IPS-15b (cell line): ENCODE results near the gene NHLRC2.

Source experiments
- H3K27me3 ChIP-seq: one replicate; pipeline ENCODE4 v1.6.1; 2013; ENCODE audit warnings: low read length; ENCODE audit not compliant: control insufficient read depth, insufficient read depth
- H3K36me3 ChIP-seq: one replicate; pipeline ENCODE4 v1.6.1; 2013; ENCODE audit warnings: low read length; ENCODE audit not compliant: control insufficient read depth, insufficient read depth
- H3K4me1 ChIP-seq: one replicate; pipeline ENCODE4 v1.6.1; 2013; ENCODE audit warnings: mild to moderate bottlenecking, low read length; ENCODE audit not compliant: control insufficient read depth, insufficient read depth
- H3K4me3 ChIP-seq: one replicate; pipeline ENCODE4 v1.5.1; 2013; ENCODE audit warnings: low read depth, low read length
- H3K9ac ChIP-seq: one replicate; pipeline ENCODE4 v1.6.1; 2013; ENCODE audit warnings: low read depth, mild to moderate bottlenecking, low read length
- H3K9me3 ChIP-seq: one replicate; pipeline ENCODE4 v1.6.1; 2013; ENCODE audit warnings: mild to moderate bottlenecking, low read length; ENCODE audit not compliant: control insufficient read depth, insufficient read depth

NHLRC2 gene

DNA sequence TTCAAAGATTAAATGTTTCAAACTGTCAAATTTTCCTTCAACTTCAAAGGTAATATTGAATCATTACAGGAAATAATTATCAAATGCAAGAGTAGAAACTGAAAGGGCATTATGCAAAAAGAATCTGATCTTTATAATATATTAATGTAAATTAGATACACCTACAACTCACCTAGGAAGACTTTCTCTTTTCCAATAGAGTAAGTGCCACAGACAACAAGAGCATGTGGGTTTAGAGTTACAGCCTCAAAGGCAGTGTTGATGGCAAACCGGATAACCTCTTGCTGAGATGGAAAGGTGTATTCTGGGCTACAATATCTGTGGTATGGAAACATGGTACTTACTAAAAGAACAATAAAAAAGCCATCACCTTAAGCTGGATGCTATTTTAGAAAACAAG lies 12.3 kb upstream of the NHLRC2 start:
- H3K9me3 ChIP-seq: no peaks in the 10 kb centered on the region
- H3K9ac ChIP-seq: no peak overlapping the region
- H3K27me3 ChIP-seq: no peaks in the 10 kb centered on the region
- H3K4me3 ChIP-seq: no peak overlapping the region
- no peaks in the 10 kb centered on the region for H3K36me3 ChIP-seq
- no peaks in the 10 kb centered on the region for H3K4me1 ChIP-seq

DNA sequence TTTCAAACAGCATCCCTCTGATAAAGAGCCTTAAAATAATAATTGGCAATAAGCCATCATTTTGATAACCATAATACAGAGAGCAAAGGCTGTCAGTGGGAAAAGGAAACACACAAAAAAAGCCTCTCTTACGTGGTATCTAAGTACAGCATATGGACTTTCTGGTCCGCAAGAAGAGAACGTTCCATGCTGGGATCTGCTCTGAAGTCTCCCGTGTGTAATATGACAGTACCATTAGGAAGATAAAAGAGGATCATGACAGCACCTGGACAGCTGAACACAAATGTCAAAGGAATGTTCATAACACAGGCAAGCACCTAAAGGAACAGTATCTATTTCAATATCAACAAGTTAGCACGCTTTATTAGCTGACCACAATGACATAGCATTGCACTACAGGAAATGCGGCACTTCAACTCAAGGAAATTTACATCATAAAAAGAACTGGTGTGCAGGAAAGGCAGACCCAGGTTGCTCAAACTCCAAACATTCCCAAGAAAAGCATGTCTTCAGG lies 10.4 kb upstream of the NHLRC2 start:
- Histone ChIP-seq H3K9ac (no peak overlapping the region), H3K4me1 (no peaks in the 10 kb centered on the region), H3K36me3 (no peaks in the 10 kb centered on the region), H3K27me3 (no peaks in the 10 kb centered on the region), H3K9me3 (no peaks in the 10 kb centered on the region), H3K4me3 (no peak overlapping the region)

DNA sequence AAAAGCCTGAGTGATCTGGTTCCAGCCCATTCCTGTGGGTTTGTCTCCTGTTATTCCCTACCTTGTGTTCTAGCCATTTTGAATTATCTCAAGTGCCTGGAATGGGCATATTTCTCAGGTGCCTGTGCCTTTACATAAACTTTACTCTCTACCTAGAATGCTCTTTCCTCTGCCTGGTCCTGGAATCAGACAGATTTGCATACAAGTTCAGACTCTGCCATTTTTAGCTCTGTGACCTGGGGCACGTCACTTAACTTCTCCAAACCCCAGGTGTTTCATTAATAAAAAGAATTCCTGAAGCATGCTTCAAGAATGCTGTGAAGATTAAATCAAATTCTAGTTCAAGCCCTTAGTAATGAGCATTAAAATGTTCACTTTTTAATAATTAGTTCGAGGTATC lies 8.4 kb upstream of the NHLRC2 start:
- H3K27me3 ChIP-seq: no peaks in the 10 kb centered on the region
- H3K4me3 ChIP-seq: no peak overlapping the region
- H3K36me3 ChIP-seq: no peaks in the 10 kb centered on the region
- H3K9me3 ChIP-seq: no peaks in the 10 kb centered on the region
- no peaks in the 10 kb centered on the region for H3K4me1 ChIP-seq
- no peak overlapping the region for H3K9ac ChIP-seq

DNA sequence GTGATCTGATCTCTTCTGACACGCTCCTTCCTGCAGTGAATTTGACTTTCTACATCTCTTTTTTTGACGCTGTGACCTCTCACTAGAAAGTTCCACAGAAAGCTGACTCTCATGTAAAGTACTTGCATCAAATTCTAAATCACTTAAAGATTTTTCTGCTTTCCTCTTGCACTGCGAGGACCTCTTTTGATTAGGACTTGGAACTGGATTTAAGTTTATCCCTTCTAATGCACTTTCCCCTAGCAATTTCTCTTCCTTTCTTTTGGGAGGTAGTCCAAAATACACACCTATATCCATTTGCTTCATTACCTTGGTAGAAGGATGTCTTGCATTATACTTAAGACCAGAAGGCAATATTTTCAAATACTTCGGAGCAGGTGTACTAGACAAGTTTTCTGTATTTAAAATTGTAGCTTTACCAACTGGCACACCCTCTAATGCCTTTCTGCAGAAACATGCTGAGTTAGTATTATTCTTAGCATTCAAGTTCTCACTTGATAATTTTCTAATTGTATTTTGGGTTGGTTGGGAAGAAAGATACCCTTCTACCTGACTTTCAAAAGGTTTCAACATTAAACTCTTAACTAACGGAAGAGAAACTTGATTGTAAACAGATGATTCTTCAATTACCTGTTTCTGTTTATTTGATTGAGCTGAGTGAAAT lies 5.2 kb upstream of the NHLRC2 start:
- peaks cover 2% of the 10 kb centered on the region for H3K4me1 ChIP-seq
- no peaks in the 10 kb centered on the region for H3K9me3 ChIP-seq
- no peak overlapping the region for H3K4me3 ChIP-seq
- H3K9ac ChIP-seq: no peak overlapping the region
- H3K27me3 ChIP-seq: no peaks in the 10 kb centered on the region
- H3K36me3 ChIP-seq: no peaks in the 10 kb centered on the region

DNA sequence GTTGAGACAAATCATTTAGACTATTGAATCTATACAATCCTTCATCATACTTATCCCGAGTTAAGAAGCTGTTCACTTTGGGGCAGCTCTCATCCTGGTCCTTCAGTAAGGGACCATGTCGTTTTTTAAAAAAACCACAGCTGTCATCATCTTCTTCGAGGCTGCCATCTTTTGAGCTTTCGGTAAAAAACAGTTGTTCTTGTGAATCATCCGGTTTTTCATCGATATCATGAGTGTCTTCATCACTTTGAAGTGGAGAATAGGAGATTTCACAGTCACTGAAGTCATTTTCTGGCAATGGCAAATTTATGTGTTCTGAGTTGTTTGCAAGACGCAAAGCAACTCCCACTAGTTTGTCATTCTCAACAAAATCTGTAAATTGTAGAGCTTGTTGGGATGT lies 4.5 kb upstream of the NHLRC2 start:
- H3K9ac ChIP-seq: no peak overlapping the region
- H3K4me3 ChIP-seq: no peak overlapping the region
- peaks cover 2% of the 10 kb centered on the region for H3K4me1 ChIP-seq
- H3K36me3 ChIP-seq: no peaks in the 10 kb centered on the region
- no peaks in the 10 kb centered on the region for H3K9me3 ChIP-seq
- no peaks in the 10 kb centered on the region for H3K27me3 ChIP-seq

DNA sequence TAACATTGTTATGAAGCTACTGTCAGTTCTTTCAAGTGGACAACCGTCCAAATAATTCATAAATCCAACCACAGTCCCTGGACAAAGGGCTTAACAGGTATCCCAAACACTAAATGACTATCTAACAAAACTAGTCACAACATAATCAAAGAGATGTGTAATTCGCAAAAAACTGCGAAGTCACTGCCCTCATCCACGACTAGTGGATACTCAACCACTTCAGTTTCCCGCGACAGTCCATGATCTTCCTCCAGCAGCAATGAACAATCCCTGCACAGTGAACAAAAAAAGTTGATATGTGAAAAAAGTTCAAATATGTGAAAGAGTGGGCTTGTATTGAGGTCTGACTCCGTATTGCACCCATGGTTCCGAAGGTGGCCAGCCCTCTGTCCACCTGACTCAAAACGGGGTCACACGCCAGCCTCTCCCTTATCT lies 866 bp upstream of the NHLRC2 start:
- Histone ChIP-seq H3K4me1 (peaks cover 2% of the 10 kb centered on the region), H3K36me3 (no peaks in the 10 kb centered on the region), H3K4me3 (peak overlapping the region; percentile 93)

DNA sequence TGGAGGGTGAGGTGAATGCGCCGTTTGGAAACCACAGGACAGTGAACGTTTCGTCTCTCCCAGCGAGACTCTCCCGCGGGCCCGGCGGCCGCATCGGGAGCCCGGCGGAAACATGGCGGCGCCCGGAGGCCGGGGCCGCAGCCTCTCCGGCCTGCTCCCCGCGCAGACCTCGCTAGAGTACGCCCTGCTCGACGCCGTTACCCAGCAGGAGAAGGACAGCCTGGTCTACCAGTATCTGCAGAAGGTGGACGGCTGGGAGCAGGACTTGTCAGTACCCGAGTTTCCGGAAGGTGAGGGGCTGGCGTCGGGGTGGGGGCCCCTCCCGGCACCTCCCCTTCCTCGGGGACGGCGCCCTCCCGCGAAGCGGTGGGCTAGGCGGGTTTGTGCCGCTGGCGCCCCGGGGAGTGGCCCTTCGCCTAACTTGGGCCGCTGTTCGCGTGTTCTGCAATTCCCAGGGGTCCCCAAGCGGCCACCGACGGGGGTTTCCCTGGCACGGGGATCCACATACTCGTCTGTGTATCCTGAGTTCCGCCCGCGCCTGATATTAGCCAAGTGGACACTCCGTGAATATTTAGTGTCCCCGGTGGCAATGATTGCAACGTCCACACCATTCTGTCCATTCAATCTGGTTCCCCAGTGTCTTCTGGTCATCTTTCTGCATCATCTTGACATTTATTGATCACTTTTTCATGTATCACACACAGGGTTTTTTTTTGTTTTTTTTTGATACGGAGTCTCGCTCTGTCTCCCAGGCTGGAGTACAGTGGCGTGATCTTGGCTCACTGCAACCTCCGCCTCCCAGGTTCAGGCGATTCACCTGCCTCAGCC lies 514 bp downstream of the NHLRC2 start:
- peak overlapping the region; percentile 93 for H3K4me3 ChIP-seq
- H3K9ac ChIP-seq: peak overlapping the region; percentile 93
- H3K9me3 ChIP-seq: no peaks in the 10 kb centered on the region
- peaks cover 4% of the 10 kb centered on the region for H3K36me3 ChIP-seq
- peaks cover 2% of the 10 kb centered on the region for H3K4me1 ChIP-seq
- H3K27me3 ChIP-seq: no peaks in the 10 kb centered on the region

More for the DNA sequence above, 866 bp upstream of the NHLRC2 start:
- Histone ChIP-seq H3K9me3 (no peaks in the 10 kb centered on the region), H3K27me3 (no peaks in the 10 kb centered on the region), H3K9ac (peak overlapping the region; percentile 93)

DNA sequence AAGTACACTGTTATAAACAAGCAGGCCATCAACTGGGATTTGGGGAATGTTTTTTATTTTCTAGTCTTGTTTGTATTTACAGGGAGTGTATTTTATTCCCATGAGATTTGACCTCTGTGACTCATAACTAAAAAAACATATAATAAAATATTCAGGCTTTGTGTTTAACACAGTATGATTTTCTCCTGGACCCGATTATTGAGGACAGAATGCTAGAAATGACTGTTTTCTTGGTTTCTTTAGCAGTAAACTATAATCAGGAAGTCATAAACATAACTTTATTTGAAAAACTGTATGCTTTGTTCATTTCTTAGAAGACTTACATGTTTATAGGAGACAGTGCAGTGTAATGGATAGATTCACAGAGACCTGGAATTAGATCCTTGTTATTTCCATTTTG lies 2.1 kb downstream of the NHLRC2 start:
- no peaks in the 10 kb centered on the region for H3K27me3 ChIP-seq
- H3K36me3 ChIP-seq: peaks cover 6% of the 10 kb centered on the region
- H3K9me3 ChIP-seq: no peaks in the 10 kb centered on the region
- H3K4me3 ChIP-seq: no peak overlapping the region
- no peak overlapping the region for H3K9ac ChIP-seq
- H3K4me1 ChIP-seq: peaks cover 2% of the 10 kb centered on the region

DNA sequence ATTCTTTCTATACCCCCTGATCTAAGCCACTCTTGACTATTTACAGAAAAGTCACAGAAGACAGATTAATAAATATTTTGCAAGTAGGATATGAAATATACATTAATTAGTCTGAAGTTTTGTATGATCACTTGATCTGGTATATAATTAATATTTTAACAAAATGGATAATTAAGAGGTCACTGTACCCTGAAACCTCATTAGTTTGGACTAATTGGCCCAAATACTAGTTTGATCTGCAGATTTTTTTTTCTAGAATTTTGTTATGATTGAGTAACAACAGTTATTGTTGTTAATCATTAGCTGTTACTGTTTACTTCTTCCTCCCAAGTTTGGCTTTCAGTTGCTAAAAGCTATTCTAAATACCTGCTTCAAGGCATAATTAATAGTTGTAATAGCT lies 2.7 kb downstream of the NHLRC2 start:
- Histone ChIP-seq H3K9me3 (no peaks in the 10 kb centered on the region), H3K36me3 (peaks cover 6% of the 10 kb centered on the region), H3K27me3 (no peaks in the 10 kb centered on the region), H3K9ac (no peak overlapping the region), H3K4me1 (no peaks in the 10 kb centered on the region), H3K4me3 (no peak overlapping the region)

DNA sequence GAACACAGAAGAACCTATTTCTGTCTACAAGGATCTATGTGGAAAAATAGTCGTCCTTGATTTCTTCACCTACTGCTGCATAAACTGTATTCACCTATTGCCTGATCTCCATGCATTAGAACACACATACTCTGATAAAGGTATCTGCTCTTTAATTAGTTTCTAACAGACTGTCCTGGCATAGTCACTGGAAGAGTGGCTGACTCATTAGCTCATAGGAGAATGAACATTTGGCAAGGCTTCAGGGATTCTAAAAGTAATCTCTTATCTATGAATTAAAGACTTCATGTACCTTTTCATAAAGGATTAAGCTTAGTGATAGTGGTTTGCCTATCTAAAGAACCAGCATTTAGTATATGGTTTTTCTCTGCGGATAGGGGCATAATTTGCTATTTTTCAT lies 4.1 kb downstream of the NHLRC2 start:
- Histone ChIP-seq H3K9ac (no peak overlapping the region), H3K9me3 (no peaks in the 10 kb centered on the region), H3K36me3 (peaks cover 6% of the 10 kb centered on the region), H3K4me3 (no peak overlapping the region), H3K27me3 (no peaks in the 10 kb centered on the region), H3K4me1 (no peaks in the 10 kb centered on the region)

DNA sequence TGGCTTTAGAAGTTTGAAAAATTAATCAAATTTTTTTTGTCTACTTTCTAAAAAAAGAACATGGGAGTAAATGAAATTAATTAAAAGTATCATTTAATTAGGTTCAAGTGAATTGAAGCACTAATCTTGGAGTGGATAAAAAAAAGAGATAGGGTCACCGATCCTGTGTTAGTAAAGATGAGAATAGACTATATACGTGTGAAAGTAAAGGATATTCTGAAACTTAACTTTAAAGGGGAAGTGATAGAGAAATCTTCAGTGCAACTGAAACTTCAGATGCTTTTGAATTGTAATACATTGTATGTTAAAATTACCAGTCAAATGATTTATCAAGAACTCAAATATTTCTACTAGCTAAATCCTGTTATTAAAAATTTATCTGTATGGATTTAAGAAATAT lies 4.8 kb downstream of the NHLRC2 start:
- Histone ChIP-seq H3K4me1 (no peaks in the 10 kb centered on the region), H3K9me3 (no peaks in the 10 kb centered on the region), H3K27me3 (no peaks in the 10 kb centered on the region), H3K9ac (no peak overlapping the region), H3K36me3 (peaks cover 6% of the 10 kb centered on the region), H3K4me3 (no peak overlapping the region)

DNA sequence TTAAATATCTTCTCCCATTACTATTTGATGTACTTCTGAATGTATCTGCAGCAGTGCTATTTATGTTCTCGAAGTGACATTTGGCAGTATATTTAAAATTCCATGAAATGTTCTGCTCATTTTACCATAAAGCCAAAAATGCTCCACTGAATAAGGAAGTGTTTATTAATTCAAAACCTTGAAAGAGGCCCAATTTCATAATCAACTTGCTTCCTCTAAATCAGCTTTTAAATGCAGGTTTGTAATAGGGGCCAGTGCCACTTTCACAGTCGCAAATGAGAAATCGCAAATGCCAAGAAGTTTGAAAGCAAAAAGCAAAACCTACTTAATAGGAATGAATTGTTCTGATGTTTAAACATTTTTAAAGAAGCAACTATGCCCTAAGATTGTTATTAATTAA lies 11.4 kb downstream of the NHLRC2 start:
- H3K36me3 ChIP-seq: no peaks in the 10 kb centered on the region
- H3K27me3 ChIP-seq: no peaks in the 10 kb centered on the region
- H3K9me3 ChIP-seq: no peaks in the 10 kb centered on the region
- H3K9ac ChIP-seq: no peak overlapping the region
- H3K4me3 ChIP-seq: no peak overlapping the region
- no peaks in the 10 kb centered on the region for H3K4me1 ChIP-seq
